Parathyroid adenoma (tissue), 2 donors: ENCODE results near the gene SLC25A41.
A peak's percentile ranks its signal among the peaks of the same experiment; 100 is the strongest.

ENCODE experiments used
- H2AFZ ChIP-seq: fragments of 300-600 bp; sonication (generic); one replicate; pipeline ENCODE4 v1.7.0; 2017; ENCODE audit warnings: antibody characterized with exemption, mild to moderate bottlenecking
- H3K27ac ChIP-seq: fragments of 300-600 bp; sonication (generic); one replicate; pipeline ENCODE4 v1.7.0; 2017
- H3K27me3 ChIP-seq: fragments of 300-600 bp; sonication (generic); one replicate; pipeline ENCODE4 v1.7.0; 2017; ENCODE audit warnings: low read length; ENCODE audit not compliant: control insufficient read depth, insufficient read depth
- H3K36me3 ChIP-seq: fragments of 300-600 bp; sonication (generic); one replicate; pipeline ENCODE4 v1.7.0; 2017; ENCODE audit warnings: low read length; ENCODE audit not compliant: control insufficient read depth, insufficient read depth
- H3K4me1 ChIP-seq: fragments of 300-600 bp; sonication (generic); one replicate; pipeline ENCODE4 v1.7.0; 2017; ENCODE audit warnings: control low read depth
- H3K4me2 ChIP-seq: fragments of 300-600 bp; sonication (generic); one replicate; pipeline ENCODE4 v1.7.0; 2017; ENCODE audit warnings: low read length
- H3K4me3 ChIP-seq: fragments of 300-600 bp; sonication (generic); one replicate; pipeline ENCODE4 v1.7.0; 2017; ENCODE audit warnings: low read depth, low read length
- H3K79me2 ChIP-seq: fragments of 300-600 bp; sonication (generic); one replicate; pipeline ENCODE4 v1.7.0; 2017; ENCODE audit warnings: control low read depth
- H3K9ac ChIP-seq: fragments of 300-600 bp; sonication (generic); one replicate; pipeline ENCODE4 v1.7.0; 2017; ENCODE audit warnings: mild to moderate bottlenecking
- H3K9me3 ChIP-seq: fragments of 300-600 bp; sonication (generic); one replicate; pipeline ENCODE4 v1.7.0; 2017; ENCODE audit warnings: low read length; ENCODE audit not compliant: control insufficient read depth
- TF ChIP-seq, protein P1 (sequence below): fragments of 300-600 bp; sonication (generic); IDR thresholded peaks from one replicate; pipeline ENCODE4 v1.7.0; 2017; ENCODE audit warnings: antibody characterized with exemption, mild to moderate bottlenecking
- donor health status: primary hyperparathyroidism.

The SLC25A41 gene

DNA sequence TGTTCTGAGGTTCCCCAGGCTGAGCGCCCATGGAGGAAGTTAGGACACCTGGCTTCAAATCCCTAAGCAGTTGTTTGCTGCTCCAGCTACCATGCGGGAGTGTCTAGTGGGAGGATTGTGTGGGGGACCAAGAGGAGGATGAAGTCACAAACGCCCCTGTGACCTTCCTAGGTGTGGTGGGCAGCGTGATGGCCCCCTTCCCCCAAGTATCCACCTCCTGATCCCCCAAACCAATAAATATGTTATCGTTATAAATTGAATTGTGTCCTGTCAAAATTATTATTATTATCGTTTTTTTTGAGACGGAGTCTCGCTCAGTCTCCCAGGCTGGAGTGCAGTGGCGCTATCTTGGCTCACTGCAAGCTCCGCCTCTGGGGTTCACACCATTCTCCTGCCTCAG is at the start of gene SLC25A41:
Gene SLC25A41, minus strand, starts transcription at position 101 of the 400 bp plus-strand sequence. Its CDS starts 70 bp downstream, at position 31.
- H3K4me3 ChIP-seq, result no peak within 1 kb of the TSS
- no peaks in the 10 kb centered on the region for H3K36me3 ChIP-seq
- no peaks in the 10 kb centered on the region for H3K27me3 ChIP-seq
- no peaks in the 10 kb centered on the region for H3K79me2 ChIP-seq
- no peak within 1 kb of the TSS for H3K27ac ChIP-seq
- H2AFZ ChIP-seq, result no peak within 1 kb of the TSS
- no peaks in the 10 kb centered on the region for H3K4me1 ChIP-seq
- H3K9me3 ChIP-seq, result no peaks in the 10 kb centered on the region
- TF ChIP-seq, protein P1, sequence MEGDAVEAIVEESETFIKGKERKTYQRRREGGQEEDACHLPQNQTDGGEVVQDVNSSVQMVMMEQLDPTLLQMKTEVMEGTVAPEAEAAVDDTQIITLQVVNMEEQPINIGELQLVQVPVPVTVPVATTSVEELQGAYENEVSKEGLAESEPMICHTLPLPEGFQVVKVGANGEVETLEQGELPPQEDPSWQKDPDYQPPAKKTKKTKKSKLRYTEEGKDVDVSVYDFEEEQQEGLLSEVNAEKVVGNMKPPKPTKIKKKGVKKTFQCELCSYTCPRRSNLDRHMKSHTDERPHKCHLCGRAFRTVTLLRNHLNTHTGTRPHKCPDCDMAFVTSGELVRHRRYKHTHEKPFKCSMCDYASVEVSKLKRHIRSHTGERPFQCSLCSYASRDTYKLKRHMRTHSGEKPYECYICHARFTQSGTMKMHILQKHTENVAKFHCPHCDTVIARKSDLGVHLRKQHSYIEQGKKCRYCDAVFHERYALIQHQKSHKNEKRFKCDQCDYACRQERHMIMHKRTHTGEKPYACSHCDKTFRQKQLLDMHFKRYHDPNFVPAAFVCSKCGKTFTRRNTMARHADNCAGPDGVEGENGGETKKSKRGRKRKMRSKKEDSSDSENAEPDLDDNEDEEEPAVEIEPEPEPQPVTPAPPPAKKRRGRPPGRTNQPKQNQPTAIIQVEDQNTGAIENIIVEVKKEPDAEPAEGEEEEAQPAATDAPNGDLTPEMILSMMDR, result no peak
- H3K9ac ChIP-seq, result no peak within 1 kb of the TSS
- H3K4me2 ChIP-seq, result no peak within 1 kb of the TSS

DNA sequence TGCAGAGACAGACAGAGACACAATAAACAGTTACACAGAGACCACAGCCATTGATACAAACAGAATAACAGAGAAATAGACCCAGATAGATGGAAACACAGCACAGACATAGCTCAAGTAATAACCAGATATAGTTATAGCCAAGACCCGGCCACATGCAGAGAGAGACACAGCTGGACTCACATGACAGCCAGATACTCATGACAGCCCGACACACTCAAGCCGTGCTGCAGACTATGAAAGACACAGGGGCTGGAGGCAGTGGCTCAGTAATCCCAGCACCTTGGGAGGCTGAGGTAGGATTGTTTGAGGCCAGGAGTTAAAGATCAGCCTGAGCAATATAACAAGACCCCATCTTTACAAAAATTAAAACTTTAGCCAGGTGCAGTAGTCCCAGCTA is 49.7 kb upstream of the SLC25A41 start:
- no peaks in the 10 kb centered on the region for H3K4me1 ChIP-seq
- H3K4me2 ChIP-seq, result no peak overlapping the region
- no peaks in the 10 kb centered on the region for H3K79me2 ChIP-seq
- no peak overlapping the region for H3K27ac ChIP-seq
- no peak overlapping the region for H3K4me3 ChIP-seq
- no peak overlapping the region for H3K9ac ChIP-seq
- H3K9me3 ChIP-seq, result no peaks in the 10 kb centered on the region
- H3K27me3 ChIP-seq, result no peaks in the 10 kb centered on the region
- no peaks in the 10 kb centered on the region for H3K36me3 ChIP-seq
- TF ChIP-seq, protein P1, result no peak
- no peak overlapping the region for H2AFZ ChIP-seq

DNA sequence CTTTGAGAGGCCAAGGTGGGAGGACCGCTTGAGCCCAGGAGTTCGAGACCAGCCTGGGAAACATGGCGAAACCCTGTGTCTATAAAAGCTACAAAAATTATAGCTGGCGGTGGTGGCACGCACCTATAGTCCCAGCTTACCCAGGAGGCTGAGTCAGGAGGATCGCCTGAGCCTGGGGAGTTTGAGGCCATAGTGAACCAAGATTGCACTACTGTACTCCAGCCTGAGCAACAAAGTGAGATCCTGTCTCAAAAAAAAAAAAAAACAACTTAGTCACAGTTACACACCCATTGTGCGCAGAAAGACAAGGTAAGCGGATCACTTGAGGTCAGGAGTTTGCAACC is 48.8 kb upstream of the SLC25A41 start:
- Histone ChIP-seq H3K4me2 (no peak overlapping the region), H3K4me3 (no peak overlapping the region), H3K27me3 (no peaks in the 10 kb centered on the region), H3K9me3 (no peaks in the 10 kb centered on the region), H3K36me3 (no peaks in the 10 kb centered on the region), H3K4me1 (no peaks in the 10 kb centered on the region), H3K27ac (no peak overlapping the region), H3K79me2 (no peaks in the 10 kb centered on the region), H3K9ac (no peak overlapping the region), H2AFZ (no peak overlapping the region)
- TF ChIP-seq, protein P1, result no peak

DNA sequence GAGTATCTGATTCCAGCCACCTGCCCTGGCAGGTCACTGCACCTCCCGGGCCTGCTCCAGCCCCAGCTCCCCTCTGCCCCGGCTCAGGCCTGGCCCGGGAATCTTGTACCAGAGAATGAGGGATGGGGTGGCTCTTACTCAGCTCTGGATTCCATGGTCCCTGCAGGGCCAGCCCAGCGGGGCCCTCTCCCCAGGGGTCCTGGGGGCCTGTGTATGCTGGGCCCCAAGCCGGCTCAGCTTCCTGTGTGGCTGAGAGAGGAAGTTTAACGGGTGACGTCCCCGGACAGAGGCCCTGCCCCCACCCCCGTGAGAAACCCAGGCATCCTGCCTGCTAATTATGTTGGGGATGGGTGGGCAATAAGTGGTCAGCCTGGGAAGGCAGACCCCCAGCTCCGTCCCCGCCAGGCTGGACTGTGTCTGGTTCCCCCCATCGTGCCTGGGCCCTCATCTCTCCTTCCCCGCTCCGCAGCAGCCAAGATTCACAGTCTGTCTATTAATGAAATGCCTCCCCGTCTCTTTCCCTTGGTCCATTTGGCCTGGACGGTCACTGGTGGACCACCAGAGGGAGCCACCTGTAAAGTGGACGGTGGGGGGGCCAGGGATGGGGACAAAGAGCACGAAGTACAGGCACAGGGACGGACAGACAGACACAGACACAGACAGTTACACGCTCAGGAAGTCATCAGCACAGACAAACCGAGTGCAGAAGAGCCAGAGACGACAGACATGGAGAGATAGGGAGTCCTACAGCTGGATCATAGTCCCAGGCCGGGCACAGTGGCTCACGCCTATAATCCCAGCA is 48.2 kb upstream of the SLC25A41 start, which contains the start of gene DENND1C:
Gene DENND1C, minus strand, starts transcription at position 247 of the 802 bp plus-strand sequence. Its CDS starts 92 bp downstream, at position 155.
- Histone ChIP-seq H3K4me3 (no peak within 1 kb of the TSS), H3K4me1 (no peaks in the 10 kb centered on the region), H3K9me3 (no peaks in the 10 kb centered on the region), H3K27me3 (no peaks in the 10 kb centered on the region), H3K27ac (no peak within 1 kb of the TSS), H3K79me2 (no peaks in the 10 kb centered on the region), H3K9ac (no peak within 1 kb of the TSS), H3K36me3 (no peaks in the 10 kb centered on the region), H2AFZ (no peak within 1 kb of the TSS), H3K4me2 (no peak within 1 kb of the TSS)
- TF ChIP-seq, protein P1, result peak; percentile 30
